MCF 10A (cell line): ENCODE measurements around the gene SESN1. TPM values are rescaled to one million over a fixed set of nuclear protein-coding genes. Genes with fewer than 3 reads are reported as not detected.

Experiments used
- BruUV-seq: library from RNA; stranded (reverse); fragments of 400-500 nt; replicated peaks from 2 replicates; lab custom pipeline; 2021; lab: Mats Ljungman, UMichigan
- CTCF ChIA-PET: fragments of 300-600 bp; sonication (Branson Sonifier 250); formaldehyde crosslinking; extraction: SDS; loops from one replicate; lab custom pipeline; 2021; ENCODE audit warnings: antibody characterized with exemption, inconsistent platforms; lab: Yijun Ruan, JAX
- POLR2A ChIA-PET: fragments of 300-600, 350-650 bp; sonication (Branson Sonifier 250); formaldehyde crosslinking; extraction: SDS; loops from one replicate; lab custom pipeline; 2020; ENCODE audit warnings: antibody characterized with exemption, inconsistent platforms; lab: Yijun Ruan, JAX
- DNase-seq: peaks from one replicate; pipeline ENCODE4 v3.0.0-alpha.2; 2018; ENCODE audit not compliant: unreplicated experiment
- H3K27ac Mint-ChIP-seq: one replicate; pipeline ENCODE4 v1.8.0; 2022; ENCODE audit warnings: mild to moderate bottlenecking, low read depth, mixed read lengths; ENCODE audit not compliant: unreplicated experiment
- H3K27me3 Mint-ChIP-seq: one replicate; pipeline ENCODE4 v1.8.0; 2022; ENCODE audit warnings: mixed read lengths; ENCODE audit not compliant: insufficient read depth, unreplicated experiment
- H3K36me3 Mint-ChIP-seq: one replicate; pipeline ENCODE4 v1.8.0; 2022; ENCODE audit warnings: mild to moderate bottlenecking, moderate library complexity, mixed read lengths; ENCODE audit not compliant: insufficient read depth, unreplicated experiment
- H3K4me1 Mint-ChIP-seq: one replicate; pipeline ENCODE4 v1.8.0; 2022; ENCODE audit warnings: mixed read lengths; ENCODE audit not compliant: insufficient read depth, unreplicated experiment
- H3K4me3 Mint-ChIP-seq: one replicate; pipeline ENCODE4 v1.8.0; 2022; ENCODE audit warnings: mild to moderate bottlenecking, moderate library complexity, mixed read lengths; ENCODE audit not compliant: unreplicated experiment
- H3K9me3 Mint-ChIP-seq: one replicate; pipeline ENCODE4 v1.8.0; 2022; ENCODE audit warnings: mixed read lengths; ENCODE audit not compliant: unreplicated experiment
- CTCF ChIP-seq: fragments of 200-600 bp; IDR thresholded peaks from one replicate; pipeline ENCODE4 v1.8.0; 2022; ENCODE audit warnings: antibody characterized with exemption, mild to moderate bottlenecking; ENCODE audit not compliant: unreplicated experiment
- intact Hi-C: fragments of 100-400 bp; cut with micrococcal nuclease; formaldehyde crosslinking; loops from 2 replicates; pipeline ENCODE4 v1.14.1; 2022
- total RNA-seq: library from RNA; stranded (reverse); gene quantifications from 2 replicates; pipeline ENCODE4 v1.2.3, GENCODE V29; 2022

The SESN1 gene
- total RNA-seq, 1 experiment from 2014 or later = 23.0 TPM

- H3K27ac Mint-ChIP-seq = peak overlapping the region; percentile 96
- no peaks in the 10 kb centered on the region for H3K36me3 Mint-ChIP-seq
- intact Hi-C loops = no loop called here
- ChIA-PET CTCF (interaction anchor here (0.6 to 2.4 kb wide), 5 partner anchors 10 to 167 kb away, joined by 3 to 9 read pairs (median 6); no protein-coding TSS in a partner anchor), POLR2A (interaction anchor here (0.7 to 16.5 kb wide), 9 partner anchors 10 to 501 kb away, joined by 3 to 556 read pairs (median 10); partner anchors contain the start of genes CD164, CEP57L1, FOXO3 and SESN1)
- H3K4me1 Mint-ChIP-seq = peaks cover 54% of the 10 kb centered on the region
- H3K4me3 Mint-ChIP-seq = no peak overlapping the region
- DNase-seq = no peak
- no peaks in the 10 kb centered on the region for H3K9me3 Mint-ChIP-seq
- no peaks in the 10 kb centered on the region for H3K27me3 Mint-ChIP-seq
- no peak for TF ChIP-seq CTCF
- BruUV-seq = no TSS peak
These were observed 34.1 kb downstream of the SESN1 start for GRCh38 chr6:109060571-109060970.

- intact Hi-C loops = loop anchor here (1.0 to 2.0 kb wide), 2 partner anchors 51 to 163 kb away; no protein-coding TSS in a partner anchor
- DNase-seq = peak; percentile 71
- BruUV-seq = no TSS peak
- ChIA-PET CTCF (interaction anchor here (0.6 to 2.4 kb wide), 11 partner anchors 11 to 1360 kb away, joined by 3 to 10 read pairs (median 4); no protein-coding TSS in a partner anchor), POLR2A (interaction anchor here (0.8 to 16.5 kb wide), 16 partner anchors 10 to 504 kb away, joined by 3 to 556 read pairs (median 4); partner anchors contain the start of genes ARMC2, CEP57L1, FOXO3 and SESN1)
- Mint-ChIP-seq H3K4me1 (peaks cover 52% of the 10 kb centered on the region), H3K4me3 (peak overlapping the region; percentile 61), H3K36me3 (no peaks in the 10 kb centered on the region), H3K9me3 (no peaks in the 10 kb centered on the region), H3K27ac (peak overlapping the region; percentile 96), H3K27me3 (no peaks in the 10 kb centered on the region)
- peak; percentile 56 for TF ChIP-seq CTCF
These were observed 35.0 kb downstream of the SESN1 start for GRCh38 chr6:109059571-109060021.

- no peaks in the 10 kb centered on the region for H3K36me3 Mint-ChIP-seq
- H3K4me1 Mint-ChIP-seq = peaks cover 51% of the 10 kb centered on the region
- peak; percentile 75 for DNase-seq
- no peaks in the 10 kb centered on the region for H3K27me3 Mint-ChIP-seq
- ChIA-PET CTCF (interaction anchor here (0.7 to 2.4 kb wide), 7 partner anchors 14 to 1359 kb away, joined by 3 to 10 read pairs (median 4); no protein-coding TSS in a partner anchor), POLR2A (interaction anchor here (0.6 to 16.5 kb wide), 16 partner anchors 9 to 517 kb away, joined by 3 to 556 read pairs (median 4); partner anchors contain the start of genes ARMC2, CEP57L1, FOXO3 and SESN1)
- no TSS peak for BruUV-seq
- H3K4me3 Mint-ChIP-seq = peak overlapping the region; percentile 61
- TF ChIP-seq CTCF = no peak
- H3K9me3 Mint-ChIP-seq = no peaks in the 10 kb centered on the region
- H3K27ac Mint-ChIP-seq = peak overlapping the region; percentile 96
- intact Hi-C loops = loop anchor here (1.0 to 2.0 kb wide), 2 partner anchors 50 to 163 kb away; no protein-coding TSS in a partner anchor
These were observed 35.5 kb downstream of the SESN1 start for GRCh38 chr6:109059153-109059552.

GRCh38 chr6:109058620-109059019 lies 36.0 kb downstream of the SESN1 start:
- Mint-ChIP-seq H3K4me1 (peaks cover 51% of the 10 kb centered on the region), H3K9me3 (no peaks in the 10 kb centered on the region), H3K27ac (peak overlapping the region; percentile 96), H3K4me3 (peak overlapping the region; percentile 43), H3K27me3 (no peaks in the 10 kb centered on the region), H3K36me3 (no peaks in the 10 kb centered on the region)
- no peak for DNase-seq
- ChIA-PET CTCF (interaction anchor here (0.8 to 2.4 kb wide), 5 partner anchors 14 to 253 kb away, joined by 3 to 10 read pairs (median 4); no protein-coding TSS in a partner anchor), POLR2A (interaction anchor here (0.6 to 16.5 kb wide), 15 partner anchors 9 to 517 kb away, joined by 3 to 556 read pairs (median 4); partner anchors contain the start of genes ARMC2, CEP57L1, FOXO3 and SESN1)
- no TSS peak for BruUV-seq
- no peak for TF ChIP-seq CTCF
- intact Hi-C loops = loop anchor here (1.0 to 2.0 kb wide), 2 partner anchors 50 to 162 kb away; no protein-coding TSS in a partner anchor
